Measurements from ENCODE around the gene ITGB5.

Gene ITGB5

DNA sequence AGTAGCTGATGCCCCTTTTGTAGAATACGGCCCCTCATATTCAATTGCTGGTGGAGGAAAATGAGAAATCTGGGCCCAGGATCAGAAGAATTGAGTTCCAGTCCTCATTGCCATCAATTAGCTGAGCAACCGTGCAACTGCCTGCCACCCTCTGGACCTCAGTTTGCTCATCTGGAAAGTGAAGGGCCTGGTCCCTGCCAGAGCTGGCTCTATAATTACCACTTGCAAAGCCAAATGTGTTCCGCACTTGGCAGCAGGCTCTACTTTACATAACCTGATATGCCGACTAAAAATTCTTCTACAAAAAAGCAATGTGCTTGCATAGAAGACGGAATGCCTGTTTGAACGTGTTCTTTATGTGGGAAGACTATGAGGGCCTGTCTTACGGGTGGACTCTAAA is 8.6 kb upstream of the ITGB5 start:
- FAIRE-seq = no peak
- DNase-seq (ENCODE audit: low spot score) = no peak

GRCh38 chr3:124893526-124893925 is 6.4 kb upstream of the ITGB5 start:
- DNase-seq (ENCODE audit: low spot score) = no peak
- FAIRE-seq = no peak

DNA sequence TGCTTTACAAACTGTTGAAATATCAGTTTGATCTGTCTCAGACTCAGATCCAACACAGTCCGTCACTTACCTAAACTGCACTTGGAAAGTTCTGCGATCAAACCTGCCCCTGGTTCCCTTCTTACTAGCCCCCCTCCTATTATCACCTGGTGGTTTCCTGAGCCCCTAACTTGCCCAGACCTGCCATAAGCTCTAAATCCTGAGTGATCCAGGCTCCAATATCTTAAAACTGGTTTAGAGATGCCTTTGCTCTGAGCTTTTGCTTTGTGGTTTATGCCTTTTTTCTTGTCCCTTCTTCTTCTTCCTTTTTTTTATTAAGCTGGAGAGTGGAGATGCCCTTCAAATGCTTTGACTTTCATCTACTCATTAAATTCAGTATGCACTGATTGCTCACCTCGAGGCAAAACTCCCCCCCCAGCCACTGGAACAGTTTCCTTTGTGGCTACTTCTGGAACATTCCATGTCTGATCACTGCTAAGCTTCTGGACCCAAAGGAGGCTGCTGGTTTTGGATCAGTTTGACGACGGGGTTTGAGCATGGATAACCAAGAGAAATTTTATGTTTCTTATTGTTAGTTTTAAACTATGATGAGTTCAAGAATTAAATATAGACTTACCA is 3.5 kb upstream of the ITGB5 start:
- no peak for FAIRE-seq
- DNase-seq (ENCODE audit: low spot score) = no peak

- FAIRE-seq = no peak
- no peak for DNase-seq (ENCODE audit: low spot score)
These were observed 1.6 kb upstream of the ITGB5 start for GRCh38 chr3:124888482-124889441.

DNA sequence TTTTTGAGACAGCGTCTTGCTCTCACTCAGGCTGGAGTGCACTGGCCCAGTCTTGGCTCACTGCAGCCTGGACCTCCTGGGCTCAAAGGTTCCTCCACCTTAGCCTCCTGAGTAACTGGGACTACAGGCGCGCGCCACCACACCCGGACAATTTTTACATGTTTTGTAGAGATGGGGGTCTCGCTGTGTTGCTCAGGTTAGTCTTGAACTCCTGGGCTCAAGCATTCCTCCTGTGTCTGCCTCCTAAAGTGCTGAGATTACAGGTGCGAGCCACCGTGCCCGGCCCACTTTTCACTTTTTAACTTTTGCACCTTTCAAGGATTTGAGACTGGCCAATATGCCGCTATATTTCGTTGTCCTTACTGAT is 750 bp upstream of the ITGB5 start:
- no peak for DNase-seq (ENCODE audit: low spot score)
- FAIRE-seq = no peak

DNA sequence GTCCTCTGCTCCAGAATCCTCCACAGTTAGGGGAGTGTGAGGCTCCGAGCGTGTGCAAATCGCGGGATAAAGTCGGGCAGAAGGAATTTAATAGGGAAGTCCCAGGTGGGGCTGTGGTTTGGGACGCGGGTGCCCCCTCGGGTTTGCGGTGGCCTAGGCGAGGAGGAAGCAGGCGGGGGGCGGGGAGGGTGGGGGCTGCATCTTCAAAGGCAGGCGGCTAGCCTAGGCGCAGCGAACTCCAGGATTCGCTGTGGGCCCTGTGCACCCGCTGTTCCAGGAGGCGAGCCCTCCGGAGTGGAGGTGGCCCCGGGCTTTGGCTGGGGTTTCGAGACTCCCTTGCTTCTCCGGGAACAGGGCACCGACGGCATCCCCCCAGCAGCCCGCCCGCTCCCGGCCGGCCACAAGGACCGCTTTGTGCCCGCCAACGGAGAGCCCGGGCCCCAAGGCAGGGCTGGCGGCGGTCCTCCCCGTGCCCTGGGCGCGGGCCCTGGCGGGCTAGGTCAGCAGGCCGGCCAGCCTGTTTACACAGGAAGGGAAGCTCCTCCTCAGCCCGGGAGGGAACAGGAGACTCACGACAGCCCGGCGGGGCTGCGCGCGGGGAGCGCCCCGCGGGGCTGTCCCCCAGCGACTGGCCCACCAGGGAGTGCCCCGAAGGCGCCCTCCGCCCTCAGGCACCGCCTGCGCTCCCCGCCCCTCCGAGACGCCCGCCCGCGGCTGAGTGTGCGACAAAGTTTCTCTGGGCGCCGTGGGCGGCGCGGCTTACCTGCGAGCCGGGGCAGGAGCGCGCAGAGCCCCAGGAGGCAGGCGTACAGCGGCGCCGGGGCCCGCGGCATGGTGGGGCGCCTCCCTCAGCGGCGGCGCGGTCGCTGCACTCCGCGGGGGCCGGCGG is 753 bp downstream of the ITGB5 start:
- FAIRE-seq (no peak), DNase-seq (ENCODE audit: low spot score) (peak; percentile 66)

- FAIRE-seq (no peak), DNase-seq (ENCODE audit: low spot score) (peak; percentile 56)
These were observed 1.5 kb downstream of the ITGB5 start for GRCh38 chr3:124885466-124886167.

- FAIRE-seq = no peak
- no peak for DNase-seq (ENCODE audit: low spot score)
These were observed 2.6 kb downstream of the ITGB5 start for GRCh38 chr3:124884474-124885101.

DNA sequence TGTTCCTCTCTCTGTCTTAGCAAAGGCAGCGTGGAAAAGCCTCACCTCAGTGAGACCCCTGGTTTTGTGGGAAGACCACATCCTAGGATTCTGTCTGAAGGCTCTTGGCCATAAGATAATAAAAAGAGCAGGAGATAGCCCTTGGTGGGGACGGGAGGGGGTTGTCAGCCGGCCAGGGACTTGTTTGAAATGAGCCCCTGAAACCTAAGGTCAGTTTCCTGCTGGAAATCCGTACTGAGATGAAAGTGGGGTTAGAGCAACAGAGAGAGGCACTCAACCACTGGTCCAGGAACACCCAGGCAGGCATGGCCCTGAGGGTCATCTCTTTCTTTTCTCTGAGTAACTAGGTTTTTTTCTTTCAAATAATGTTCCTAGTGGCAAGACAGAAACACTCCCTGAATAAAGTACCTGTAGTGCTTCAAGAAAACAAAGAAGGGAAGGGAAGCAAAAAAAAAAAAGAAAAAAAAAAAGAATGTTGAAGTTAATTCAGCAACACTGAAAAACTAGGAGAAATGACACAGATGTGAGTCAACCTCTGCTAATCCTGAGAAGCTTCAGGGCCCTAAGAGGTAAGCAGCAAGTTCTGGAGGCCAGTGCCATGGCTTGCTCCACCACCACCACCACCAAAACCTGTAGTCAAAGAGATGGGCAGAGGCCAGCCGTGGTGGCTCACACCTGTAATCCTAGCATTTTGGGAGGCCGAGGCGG is 3.2 kb downstream of the ITGB5 start:
- no peak for FAIRE-seq

DNA sequence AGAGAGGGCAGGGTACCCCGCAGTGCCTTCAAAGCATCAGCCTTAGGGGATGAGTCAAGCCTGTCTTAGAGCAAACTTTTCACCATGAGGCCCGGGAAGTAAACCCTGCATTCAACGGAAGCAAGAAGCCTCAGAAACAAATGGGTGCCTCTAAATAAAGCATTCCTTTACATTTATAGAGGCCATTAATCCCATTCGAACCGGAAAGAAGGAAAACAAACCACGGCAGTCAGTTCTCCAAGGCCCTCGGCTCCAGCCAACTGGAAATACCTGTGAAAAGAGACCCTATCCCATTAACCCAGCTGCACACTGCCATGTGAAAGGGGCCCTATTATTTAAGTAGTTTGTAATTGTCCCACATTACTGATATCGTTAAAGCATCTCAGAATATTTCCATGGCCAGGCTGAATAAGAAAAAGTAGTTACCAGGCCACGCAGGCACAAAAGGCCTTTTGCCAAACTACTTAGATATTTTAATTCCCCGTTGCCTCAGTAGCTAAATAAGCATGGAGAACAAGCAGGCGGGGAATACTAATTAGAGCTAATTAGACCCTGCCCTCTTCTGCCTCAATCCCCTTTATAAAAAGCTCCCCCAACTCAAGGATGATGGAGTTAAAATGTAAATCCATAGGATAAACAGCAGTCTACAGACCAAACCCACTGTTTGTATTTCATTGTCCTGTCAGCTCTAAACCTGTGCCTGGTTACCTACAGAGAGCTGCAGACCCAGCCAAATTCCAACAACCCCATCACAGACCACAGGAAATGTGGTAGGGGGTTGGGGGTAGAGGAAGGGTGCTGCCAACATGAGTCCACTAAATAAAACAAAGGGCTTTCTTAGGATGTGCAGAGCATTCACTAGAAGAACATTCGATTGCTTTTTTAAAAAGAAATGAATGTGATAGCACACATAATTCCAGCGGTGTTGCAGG is 4.1 kb downstream of the ITGB5 start:
- DNase-seq (ENCODE audit: low spot score) (no peak), FAIRE-seq (no peak)

More for the DNA sequence above, 3.2 kb downstream of the ITGB5 start:
- no peak for DNase-seq (ENCODE audit: low spot score)

DNA sequence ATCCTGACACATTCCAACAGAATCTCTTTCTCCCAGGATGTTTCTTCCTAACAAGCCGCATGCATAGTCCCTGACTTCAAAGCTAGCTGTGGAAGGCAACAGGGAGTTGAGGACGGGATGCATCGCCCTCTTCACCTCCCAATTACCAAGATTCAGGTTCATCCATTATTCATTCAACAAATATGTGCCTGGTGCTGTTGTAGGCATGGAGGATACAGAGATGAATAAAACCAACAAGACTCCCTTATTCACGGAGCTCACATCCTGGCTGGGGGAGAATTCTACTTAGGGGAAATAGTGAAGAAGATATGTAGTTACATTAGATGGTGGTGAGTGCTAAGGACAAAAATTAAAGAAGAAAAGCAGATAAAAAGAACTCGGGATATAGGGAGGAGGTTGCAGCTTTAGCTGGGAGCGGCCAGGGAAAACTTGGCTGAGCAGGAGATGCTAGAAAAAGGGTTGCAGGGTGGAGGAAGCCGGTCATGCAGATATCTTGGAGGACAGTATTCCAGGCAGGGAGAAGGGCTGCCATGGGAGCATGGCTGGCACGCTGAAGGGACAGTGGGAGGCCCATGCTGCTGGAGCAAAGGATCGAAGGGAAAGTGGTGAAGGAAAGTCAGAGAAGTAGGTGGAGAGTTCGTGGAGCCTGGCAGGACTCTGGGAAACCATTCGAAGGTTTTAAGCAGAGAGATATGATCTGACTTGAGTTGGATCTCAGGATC is 5.0 kb downstream of the ITGB5 start:
- no peak for FAIRE-seq

GRCh38 chr3:124879337-124879680 is 7.9 kb downstream of the ITGB5 start:
- DNase-seq (ENCODE audit: low spot score) (no peak), FAIRE-seq (no peak)

More for the DNA sequence above, 5.0 kb downstream of the ITGB5 start:
- DNase-seq (ENCODE audit: low spot score) = no peak

DNA sequence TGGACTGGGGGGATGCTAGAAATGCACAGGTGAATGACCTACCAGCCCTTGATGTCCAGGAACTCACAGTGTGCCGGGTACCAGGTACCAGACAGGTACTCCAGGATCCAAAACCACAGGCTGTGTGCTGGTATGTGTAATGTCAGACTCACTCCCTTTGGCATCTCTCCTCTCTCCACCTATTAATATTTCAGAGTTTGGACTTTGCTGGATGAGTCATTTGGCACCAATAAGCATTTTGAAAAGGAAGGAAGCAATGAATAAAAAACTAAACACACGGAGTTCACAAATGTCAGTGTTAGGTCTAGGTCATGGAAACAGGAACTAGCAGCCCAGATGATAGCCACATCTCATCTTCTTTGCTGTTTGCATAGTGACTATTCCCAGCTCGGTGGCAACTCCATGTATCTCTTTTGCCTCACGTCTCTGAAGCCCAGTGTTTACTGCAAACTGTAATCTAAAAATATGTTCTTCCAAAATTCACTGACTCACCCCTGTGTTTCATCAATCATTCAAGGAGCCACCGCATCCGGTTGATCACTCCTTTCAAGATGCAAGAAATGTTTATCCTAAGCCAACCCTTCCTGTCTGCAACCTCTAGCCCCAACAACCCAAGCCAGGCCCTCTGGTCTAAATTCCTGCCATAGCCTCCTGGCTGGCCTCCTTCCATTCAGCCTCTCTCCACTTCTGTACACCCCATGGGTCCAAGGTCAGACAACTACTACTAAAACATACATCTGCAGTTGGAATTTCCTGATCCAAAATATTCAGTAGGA is 8.4 kb downstream of the ITGB5 start:
- DNase-seq (ENCODE audit: low spot score) = peak; percentile 91
- peak; percentile 50 for FAIRE-seq

DNA sequence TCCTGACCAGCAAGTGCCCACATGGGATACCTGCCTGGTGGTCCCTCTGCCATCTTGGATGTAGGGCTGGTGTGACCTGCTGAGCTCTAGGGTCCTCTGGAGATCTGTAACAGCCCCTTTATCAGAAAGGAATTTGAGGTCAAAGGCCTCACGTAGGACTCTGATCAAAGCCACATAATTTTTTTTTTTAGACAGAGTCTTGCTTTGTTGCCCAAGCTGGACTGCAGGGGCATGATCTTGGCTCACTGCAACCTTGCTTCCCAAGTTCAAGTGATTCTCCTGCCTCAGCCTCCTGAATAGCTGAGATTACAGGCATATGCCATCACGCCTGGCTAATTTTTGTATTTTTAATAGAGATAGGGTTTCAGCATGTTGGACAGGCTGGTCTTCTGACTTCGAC is 9.5 kb downstream of the ITGB5 start:
- FAIRE-seq = no peak

GRCh38 chr3:124876401-124876878 is 10.7 kb downstream of the ITGB5 start:
- FAIRE-seq = no peak

More for the DNA sequence above, 9.5 kb downstream of the ITGB5 start:
- DNase-seq (ENCODE audit: low spot score) = no peak

GRCh38 chr3:124873226-124873625 is 13.9 kb downstream of the ITGB5 start:
- FAIRE-seq = peak; percentile 20
- no peak for DNase-seq (ENCODE audit: low spot score)

More at GRCh38 chr3:124876401-124876878, 10.7 kb downstream of the ITGB5 start:
- DNase-seq (ENCODE audit: low spot score) = no peak

GRCh38 chr3:124867511-124867910 is 19.7 kb downstream of the ITGB5 start:
- FAIRE-seq (no peak), DNase-seq (ENCODE audit: low spot score) (no peak)
